Activated CD8-positive, alpha-beta T cell treated with anti-CD3 and anti-CD28 coated beads, Interleukin-2, amount 10 ng/mL, durations not matched to agents 7 days and 5 days (primary cell): ENCODE data around the gene CSNK1G3. TPM values are rescaled to one million over a fixed set of nuclear protein-coding genes. Genes with fewer than 3 reads are reported as not detected.
"Not testable (repeated sequence)": the region's sequence is repeated elsewhere in the genome, so short reads cannot be mapped to it uniquely, and the experiment has no call there.

Experiments
- ATAC-seq: fragments of 150-1000 bp; cut with Tn5 transposase; one replicate; pipeline ENCODE4 v1.10.0; 2021; ENCODE audit warnings: moderate library complexity
- CTCF ChIA-PET: fragments of 350-600 bp; sonication (Branson Sonifier 250); formaldehyde crosslinking; loops from one replicate; lab custom pipeline; 2021; ENCODE audit warnings: antibody characterized with exemption; lab: Charles Lee
- POLR2A ChIA-PET: fragments of 350-600 bp; sonication (Branson Sonifier 250); formaldehyde crosslinking; loops from one replicate; lab custom pipeline; 2021; ENCODE audit warnings: antibody characterized with exemption; lab: Charles Lee
- DNase-seq: peaks from one replicate; pipeline ENCODE4 v3.0.0-alpha.2; 2020
- H3K27ac Mint-ChIP-seq: one replicate; pipeline ENCODE4 v1.8.0; 2021; ENCODE audit warnings: mild to moderate bottlenecking, mixed read lengths
- H3K27me3 Mint-ChIP-seq: one replicate; pipeline ENCODE4 v1.8.0; 2021; ENCODE audit warnings: low read depth, mixed read lengths
- H3K36me3 Mint-ChIP-seq: one replicate; pipeline ENCODE4 v1.8.0; 2021; ENCODE audit warnings: low read depth, mixed read lengths
- H3K4me1 Mint-ChIP-seq: one replicate; pipeline ENCODE4 v1.8.0; 2021; ENCODE audit warnings: low read depth, mixed read lengths
- H3K4me3 Mint-ChIP-seq: one replicate; pipeline ENCODE4 v1.8.0; 2021; ENCODE audit warnings: mild to moderate bottlenecking, mixed read lengths
- H3K9me3 Mint-ChIP-seq: one replicate; pipeline ENCODE4 v1.8.0; 2022; ENCODE audit warnings: mixed read lengths; ENCODE audit not compliant: insufficient read depth
- total RNA-seq, 2 experiments: library from RNA; stranded (reverse); gene quantifications; one replicate each; pipeline ENCODE4 v1.2.3, GENCODE V29; 2021

Gene CSNK1G3
- total RNA-seq, 2 experiments from 2014 or later: 26.9 to 28.6 TPM

GRCh38 chr5:123486951-123487655 lies 24.9 kb upstream of the CSNK1G3 start:
- CTCF ChIA-PET: interaction anchor here (1.1 to 1.3 kb wide), 2 partner anchors 23 to 64 kb away, joined by 4 to 6 read pairs; partner anchors contain the start of gene CEP120
- no peak overlapping the region for H3K4me3 Mint-ChIP-seq
- POLR2A ChIA-PET: interaction anchor here (1.6 kb wide), 1 partner anchor 24 kb away, joined by 4 read pairs; the partner anchor contains the start of gene CSNK1G3
- ATAC-seq: no peak
- no peaks in the 10 kb centered on the region for H3K4me1 Mint-ChIP-seq
- H3K9me3 Mint-ChIP-seq: no peaks in the 10 kb centered on the region
- peaks cover 18% of the 10 kb centered on the region for H3K27me3 Mint-ChIP-seq
- DNase-seq: no peak
- H3K36me3 Mint-ChIP-seq: no peaks in the 10 kb centered on the region
- H3K27ac Mint-ChIP-seq: no peak overlapping the region

GRCh38 chr5:123490974-123491373 lies 21.0 kb upstream of the CSNK1G3 start:
- Mint-ChIP-seq H3K27ac (no peak overlapping the region), H3K9me3 (no peaks in the 10 kb centered on the region), H3K36me3 (no peaks in the 10 kb centered on the region), H3K4me3 (no peak overlapping the region), H3K4me1 (no peaks in the 10 kb centered on the region), H3K27me3 (peaks cover 19% of the 10 kb centered on the region)
- no peak for ATAC-seq
- ChIA-PET CTCF (no interaction called here), POLR2A (no interaction called here)
- DNase-seq: no peak

GRCh38 chr5:123495211-123495610 lies 16.8 kb upstream of the CSNK1G3 start:
- CTCF ChIA-PET, H3K9me3 Mint-ChIP-seq, DNase-seq, H3K4me3 Mint-ChIP-seq, ATAC-seq, H3K4me1 Mint-ChIP-seq, H3K27ac Mint-ChIP-seq, H3K27me3 Mint-ChIP-seq, H3K36me3 Mint-ChIP-seq, POLR2A ChIA-PET: not testable (repeated sequence)

- no peak for ATAC-seq
- H3K4me1 Mint-ChIP-seq: no peaks in the 10 kb centered on the region
- no peaks in the 10 kb centered on the region for H3K36me3 Mint-ChIP-seq
- no peak overlapping the region for H3K4me3 Mint-ChIP-seq
- DNase-seq: no peak
- no peaks in the 10 kb centered on the region for H3K9me3 Mint-ChIP-seq
- no peak overlapping the region for H3K27ac Mint-ChIP-seq
- ChIA-PET CTCF (interaction anchor here (1.4 kb wide), 1 partner anchor 73 kb away, joined by 3 read pairs; the partner anchor contains the start of gene CEP120), POLR2A (no interaction called here)
- H3K27me3 Mint-ChIP-seq: peaks cover 3% of the 10 kb centered on the region
Measured at GRCh38 chr5:123496892-123497291, 15.1 kb upstream of the CSNK1G3 start.

- peaks cover 8% of the 10 kb centered on the region for H3K27me3 Mint-ChIP-seq
- POLR2A ChIA-PET: interaction anchor here (1.4 kb wide), 1 partner anchor 78 kb away, joined by 6 read pairs; the partner anchor contains the start of gene CEP120
- no peak overlapping the region for H3K27ac Mint-ChIP-seq
- H3K4me3 Mint-ChIP-seq: no peak overlapping the region
- peaks cover 2% of the 10 kb centered on the region for H3K4me1 Mint-ChIP-seq
- CTCF ChIA-PET: interaction anchor here (1.3 to 1.7 kb wide), 2 partner anchors 10 to 20 kb away, joined by 3 to 4 read pairs; no protein-coding TSS in a partner anchor
- DNase-seq: no peak
- no peak for ATAC-seq
- H3K36me3 Mint-ChIP-seq: no peaks in the 10 kb centered on the region
- H3K9me3 Mint-ChIP-seq: no peaks in the 10 kb centered on the region
Measured at GRCh38 chr5:123500471-123500870, 11.5 kb upstream of the CSNK1G3 start.

GRCh38 chr5:123502120-123502519 lies 9.9 kb upstream of the CSNK1G3 start:
- Mint-ChIP-seq H3K27ac (no peak overlapping the region), H3K4me3 (no peak overlapping the region), H3K27me3 (peaks cover 15% of the 10 kb centered on the region), H3K9me3 (no peaks in the 10 kb centered on the region), H3K36me3 (no peaks in the 10 kb centered on the region), H3K4me1 (peaks cover 2% of the 10 kb centered on the region)
- DNase-seq (no peak), ATAC-seq (no peak)
- ChIA-PET CTCF (no interaction called here), POLR2A (no interaction called here)

GRCh38 chr5:123503299-123503698 lies 8.7 kb upstream of the CSNK1G3 start:
- H3K36me3 Mint-ChIP-seq: no peaks in the 10 kb centered on the region
- ATAC-seq: no peak
- no peak overlapping the region for H3K27ac Mint-ChIP-seq
- H3K4me3 Mint-ChIP-seq: no peak overlapping the region
- ChIA-PET POLR2A (no interaction called here), CTCF (interaction anchor here (1.0 kb wide), 1 partner anchor 80 kb away, joined by 3 read pairs; the partner anchor contains the start of gene CEP120)
- H3K4me1 Mint-ChIP-seq: peaks cover 2% of the 10 kb centered on the region
- no peaks in the 10 kb centered on the region for H3K9me3 Mint-ChIP-seq
- peaks cover 23% of the 10 kb centered on the region for H3K27me3 Mint-ChIP-seq
- DNase-seq: no peak

GRCh38 chr5:123505633-123506032 lies 6.3 kb upstream of the CSNK1G3 start:
- ATAC-seq (no peak), DNase-seq (no peak)
- CTCF ChIA-PET: no interaction called here
- no peaks in the 10 kb centered on the region for H3K9me3 Mint-ChIP-seq
- peaks cover 3% of the 10 kb centered on the region for H3K4me1 Mint-ChIP-seq
- H3K4me3 Mint-ChIP-seq: no peak overlapping the region
- POLR2A ChIA-PET: no interaction called here
- no peak overlapping the region for H3K27ac Mint-ChIP-seq
- H3K36me3 Mint-ChIP-seq: no peaks in the 10 kb centered on the region
- peaks cover 27% of the 10 kb centered on the region for H3K27me3 Mint-ChIP-seq

GRCh38 chr5:123508441-123508840 lies 3.5 kb upstream of the CSNK1G3 start:
- ATAC-seq (no peak), DNase-seq (no peak)
- Mint-ChIP-seq H3K4me3 (no peak overlapping the region), H3K27ac (no peak overlapping the region), H3K4me1 (peaks cover 15% of the 10 kb centered on the region), H3K36me3 (peaks cover 7% of the 10 kb centered on the region), H3K9me3 (no peaks in the 10 kb centered on the region), H3K27me3 (peaks cover 27% of the 10 kb centered on the region)
- CTCF ChIA-PET: interaction anchor here (1.5 to 2.3 kb wide), 2 partner anchors 38 to 103 kb away, joined by 3 to 6 read pairs; no protein-coding TSS in a partner anchor
- POLR2A ChIA-PET: no interaction called here

GRCh38 chr5:123511290-123511647 lies 708 bp upstream of the CSNK1G3 start:
- Mint-ChIP-seq H3K27ac (peak overlapping the region; percentile 99), H3K9me3 (no peaks in the 10 kb centered on the region), H3K4me1 (peaks cover 40% of the 10 kb centered on the region), H3K27me3 (peaks cover 14% of the 10 kb centered on the region), H3K36me3 (peaks cover 14% of the 10 kb centered on the region), H3K4me3 (peak overlapping the region; percentile 97)
- ATAC-seq (no peak), DNase-seq (no peak)
- ChIA-PET CTCF (interaction anchor here (1.0 to 6.3 kb wide), 4 partner anchors 10 to 100 kb away, joined by 3 to 50 read pairs (median 4); partner anchors contain the start of gene CEP120), POLR2A (interaction anchor here (0.7 to 6.0 kb wide), 12 partner anchors 9 to 736 kb away, joined by 3 to 83 read pairs (median 4); partner anchors contain the start of gene CEP120)

- CTCF ChIA-PET: interaction anchor here (0.9 to 6.3 kb wide), 6 partner anchors 32 to 98 kb away, joined by 3 to 50 read pairs (median 5); partner anchors contain the start of gene CEP120
- peak overlapping the region; percentile 91 for H3K27ac Mint-ChIP-seq
- peaks cover 54% of the 10 kb centered on the region for H3K4me1 Mint-ChIP-seq
- DNase-seq (peak; percentile 44), ATAC-seq (peak; percentile 6)
- no peaks in the 10 kb centered on the region for H3K9me3 Mint-ChIP-seq
- peaks cover 16% of the 10 kb centered on the region for H3K36me3 Mint-ChIP-seq
- POLR2A ChIA-PET: interaction anchor here (0.6 to 6.0 kb wide), 7 partner anchors 29 to 737 kb away, joined by 3 to 83 read pairs (median 4); partner anchors contain the start of gene CEP120
- peaks cover 6% of the 10 kb centered on the region for H3K27me3 Mint-ChIP-seq
- H3K4me3 Mint-ChIP-seq: peak overlapping the region; percentile 90
Measured at GRCh38 chr5:123512611-123513461, 859 bp downstream of the CSNK1G3 start.
